GM21390 (cell line): ENCODE measurements around the gene OR4K13.

ENCODE experiments used
- ATAC-seq: cut with Tn5 transposase; IDR thresholded peaks from one replicate; pipeline ENCODE4 v1.9.1; 2021; ENCODE audit not compliant: unreplicated experiment

OR4K13 gene, protein sequence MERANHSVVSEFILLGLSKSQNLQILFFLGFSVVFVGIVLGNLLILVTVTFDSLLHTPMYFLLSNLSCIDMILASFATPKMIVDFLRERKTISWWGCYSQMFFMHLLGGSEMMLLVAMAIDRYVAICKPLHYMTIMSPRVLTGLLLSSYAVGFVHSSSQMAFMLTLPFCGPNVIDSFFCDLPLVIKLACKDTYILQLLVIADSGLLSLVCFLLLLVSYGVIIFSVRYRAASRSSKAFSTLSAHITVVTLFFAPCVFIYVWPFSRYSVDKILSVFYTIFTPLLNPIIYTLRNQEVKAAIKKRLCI

DNA sequence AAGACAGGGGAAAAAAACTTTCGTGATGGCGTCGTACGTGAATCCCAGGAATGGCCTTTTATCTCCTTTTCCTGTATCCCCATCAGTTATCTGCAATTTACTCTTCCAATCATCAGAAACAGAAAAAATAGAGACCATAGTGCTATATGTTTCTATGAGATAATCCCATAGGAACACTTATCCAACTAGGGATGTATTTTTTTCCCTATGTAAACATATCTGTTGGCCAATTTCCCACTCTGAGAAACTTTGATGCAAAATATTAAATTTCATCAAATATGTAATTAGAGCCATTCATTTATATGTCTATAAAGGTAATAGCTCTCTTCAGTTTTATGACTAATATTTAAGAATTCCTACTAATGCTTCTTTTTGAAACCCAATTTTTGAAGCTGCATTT is at the start of gene OR4K13:
Gene OR4K13 (minus strand): TSS at position 101 of the 400 bp plus-strand sequence. CDS start 1,280 bp downstream, outside the sequence.
- no peak for ATAC-seq

DNA sequence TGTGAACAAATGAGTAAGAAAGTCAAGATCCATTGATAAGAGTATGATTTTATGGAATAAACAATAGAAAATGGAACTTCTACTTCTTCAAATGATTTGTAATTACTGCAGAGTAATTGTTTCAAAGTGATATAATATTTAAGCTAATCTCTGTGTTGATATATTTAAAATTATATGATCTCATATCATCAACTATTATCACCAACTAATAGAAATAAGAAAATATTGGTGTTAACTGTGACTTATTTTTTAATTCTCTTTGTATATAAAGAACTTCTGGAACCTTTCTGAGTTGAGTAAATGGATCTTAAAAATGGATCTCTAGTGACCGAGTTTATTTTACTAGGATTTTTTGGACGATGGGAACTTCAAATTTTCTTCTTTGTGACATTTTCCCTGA is 23.9 kb upstream of the OR4K13 start, which contains the start of gene OR4L1:
Gene OR4L1 (plus strand): TSS at position 301 of the 400 bp plus-strand sequence. CDS start 0 bp downstream, at position 301.
- no peak for ATAC-seq

DNA sequence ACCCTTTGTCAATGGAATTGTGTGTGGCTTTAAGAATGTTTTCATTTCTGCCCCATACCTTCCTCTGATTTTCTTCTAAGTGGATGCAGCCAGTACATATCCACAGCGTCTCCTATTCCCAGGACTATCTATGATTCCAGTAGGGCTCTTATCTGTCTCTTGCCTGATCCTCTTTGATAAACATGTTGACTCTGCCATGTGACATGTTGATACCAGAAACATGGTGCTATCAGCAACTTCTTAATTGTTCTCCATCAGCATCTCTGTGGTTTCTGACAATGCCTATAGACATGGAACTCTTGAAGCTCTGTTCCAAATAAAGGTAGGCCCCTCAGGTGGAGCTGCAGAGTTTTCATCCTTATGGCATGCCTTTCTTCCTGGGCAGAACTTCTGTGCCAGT is 12.4 kb upstream of the OR4K13 start:
- no peak for ATAC-seq

DNA sequence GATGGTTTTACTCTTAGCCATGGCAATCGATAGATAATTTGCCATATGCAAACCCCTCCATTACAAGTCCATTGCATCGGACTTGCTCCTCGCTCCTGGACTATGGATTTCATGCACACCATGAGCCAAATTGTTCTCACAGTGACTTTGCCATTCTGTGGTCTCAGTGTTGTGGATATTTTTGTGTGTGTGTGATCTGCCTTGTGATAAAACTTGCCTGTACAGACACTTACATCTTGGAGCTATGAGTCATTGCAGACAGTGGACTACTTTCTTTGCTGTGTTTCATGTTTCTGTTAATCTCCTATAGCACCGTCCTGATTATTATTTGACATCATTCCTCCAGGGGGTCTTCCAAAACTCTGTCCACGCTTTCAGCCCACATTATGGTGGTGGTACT is 8.4 kb upstream of the OR4K13 start:
- no peak for ATAC-seq

DNA sequence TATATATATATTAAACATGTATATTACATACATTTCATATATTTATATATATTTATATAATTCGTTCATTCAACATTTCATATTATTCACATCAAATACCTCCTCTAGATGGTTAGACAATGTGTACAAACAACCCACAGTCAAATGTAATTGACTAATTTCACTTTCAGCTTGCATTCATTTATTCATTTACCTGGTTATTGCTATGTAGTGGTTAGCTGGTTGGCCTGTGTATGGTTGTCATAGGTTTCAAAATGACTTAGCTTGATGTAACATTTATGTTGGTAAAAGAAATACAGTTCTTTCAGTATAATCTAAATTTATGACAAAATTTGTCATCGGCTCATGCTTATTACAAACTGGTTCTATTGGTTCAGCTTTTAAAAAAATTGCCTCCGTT is 389 bp downstream of the OR4K13 start:
- ATAC-seq: no peak

DNA sequence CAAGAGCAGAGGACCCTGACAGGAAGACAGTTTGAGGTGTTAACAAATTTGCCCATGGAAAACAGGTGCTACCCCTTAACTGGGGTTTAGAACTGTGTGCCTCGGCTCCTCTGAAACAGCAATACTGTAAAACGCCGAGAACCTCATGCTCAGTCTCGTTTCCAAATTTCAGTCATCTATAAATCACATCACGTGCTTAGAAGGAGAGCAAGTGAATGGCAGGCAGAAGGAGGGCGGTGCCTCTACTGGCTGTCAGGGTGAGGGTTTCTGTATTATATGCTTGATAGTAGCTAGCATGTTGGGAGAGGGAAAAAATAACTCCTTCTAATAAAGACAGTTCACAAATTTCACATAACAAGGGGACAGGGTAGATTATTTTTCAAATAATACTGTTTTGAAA is 4.8 kb downstream of the OR4K13 start:
- no peak for ATAC-seq

DNA sequence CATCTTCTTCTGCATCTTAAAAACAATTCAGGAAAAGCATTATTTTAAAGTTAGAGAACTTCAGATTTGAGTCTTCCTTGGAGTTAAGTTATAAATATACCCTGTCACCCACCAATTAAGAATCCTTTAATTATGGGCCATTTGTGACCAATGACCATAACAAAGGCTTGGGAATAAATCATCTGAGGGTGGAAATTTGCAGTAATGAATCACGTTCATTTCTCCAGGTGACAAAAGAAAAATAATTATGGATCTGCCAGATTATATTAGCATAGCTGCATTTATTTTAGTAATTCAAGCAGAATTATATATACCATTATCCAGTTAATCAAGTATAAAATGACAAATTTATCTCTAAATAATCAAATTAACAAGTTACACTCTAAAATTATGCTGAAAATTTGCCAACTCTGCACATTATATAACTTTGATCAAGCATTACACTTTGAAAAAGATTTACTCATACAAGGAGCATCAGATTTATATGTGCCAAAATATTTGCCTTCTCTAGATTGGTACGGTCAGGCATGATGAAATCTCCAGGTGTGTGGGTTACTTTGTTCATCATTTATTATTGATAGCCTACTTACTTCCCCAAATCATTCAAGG is 16.5 kb downstream of the OR4K13 start, which contains the start of gene OR4K14:
Gene OR4K14 (minus strand): TSS at position 51 of the 609 bp plus-strand sequence. CDS start 4,114 bp downstream, outside the sequence.
- no peak for ATAC-seq

DNA sequence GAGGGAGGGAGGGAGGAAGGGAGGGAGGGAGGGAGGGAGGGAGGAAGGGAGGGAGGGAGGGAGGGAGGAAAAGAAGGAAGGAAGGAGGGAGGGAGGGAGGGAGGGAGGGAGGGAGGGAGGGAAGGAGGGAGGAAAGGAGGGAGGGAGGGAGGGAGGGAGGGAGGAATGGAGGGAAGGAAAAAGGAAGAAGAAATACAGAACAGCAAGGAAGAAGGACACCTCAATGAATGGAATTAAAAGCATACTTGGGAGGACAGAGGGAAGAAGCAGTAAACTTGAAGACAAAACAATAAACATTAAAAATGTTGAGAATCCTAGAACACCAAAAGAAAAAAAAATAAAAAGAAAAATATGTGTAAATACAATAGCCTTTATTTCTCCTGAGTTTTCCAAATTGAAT is 27.7 kb downstream of the OR4K13 start:
- no peak for ATAC-seq

DNA sequence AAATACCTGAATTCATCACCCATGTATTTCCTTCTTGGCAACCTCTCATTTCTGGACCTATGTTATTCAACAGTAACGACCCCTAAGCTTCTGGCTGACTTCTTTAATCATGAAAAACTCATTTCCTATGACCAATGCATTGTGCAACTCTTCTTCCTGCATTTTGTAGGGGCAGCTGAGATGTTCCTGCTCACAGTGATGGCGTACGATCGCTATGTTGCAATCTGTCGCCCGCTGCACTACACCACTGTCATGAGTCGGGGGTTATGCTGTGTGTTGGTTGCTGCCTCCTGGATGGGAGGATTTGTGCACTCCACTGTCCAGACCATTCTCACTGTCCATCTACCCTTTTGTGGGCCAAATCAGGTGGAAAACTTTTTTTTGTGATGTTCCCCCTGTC is 33.5 kb downstream of the OR4K13 start:
- no peak for ATAC-seq

DNA sequence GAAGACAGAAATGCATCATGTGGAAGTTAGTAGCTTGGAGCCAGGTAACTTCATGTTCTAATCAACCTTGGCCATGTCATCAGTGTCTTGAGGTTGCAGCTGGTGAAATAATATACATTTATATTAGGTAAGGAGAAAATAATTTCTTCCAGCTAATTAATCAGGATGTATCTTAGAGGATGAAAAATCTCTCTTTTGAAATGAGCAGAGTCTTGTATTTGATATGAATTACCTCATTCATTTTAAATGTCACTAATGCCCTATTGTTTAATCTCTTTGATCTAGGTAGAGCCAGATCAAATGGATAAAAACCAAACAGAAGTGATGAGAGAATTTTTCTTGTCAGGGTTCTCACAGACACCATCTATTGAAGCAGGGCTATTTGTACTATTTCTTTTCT is 34.0 kb downstream of the OR4K13 start, which contains the start of gene OR4Q2:
Gene OR4Q2 (plus strand): TSS at position 301 of the 400 bp plus-strand sequence.
- ATAC-seq: no peak

DNA sequence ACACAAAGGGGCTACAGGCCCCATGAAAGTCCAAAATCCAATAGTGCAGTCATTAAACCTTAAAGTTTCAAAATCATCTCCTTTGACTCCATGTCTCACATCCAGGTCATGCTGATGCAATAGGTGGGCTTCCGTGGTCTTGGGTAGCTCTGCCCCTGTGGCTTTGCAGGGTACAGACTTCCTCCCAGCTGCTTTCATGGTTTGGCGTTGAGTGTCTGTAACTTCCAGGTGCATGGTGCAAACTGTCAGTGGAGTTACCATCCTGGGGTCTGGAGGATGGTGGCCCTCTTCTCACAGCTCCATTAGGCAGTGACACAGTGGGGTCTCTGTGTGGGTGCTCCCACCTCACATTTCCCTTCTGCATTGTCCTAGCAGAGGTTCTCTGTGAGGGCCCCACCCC is 42.4 kb downstream of the OR4K13 start:
- no peak for ATAC-seq
